GM12874 (cell line): Measurements from ENCODE around the gene FBN1.

ENCODE experiments used
- TF ChIP-seq, protein P1 (sequence below): IDR thresholded peaks from 2 replicates; pipeline ENCODE4 v1.5.1; 2011; ENCODE audit warnings: low read depth, mild to moderate bottlenecking, control low read depth, low read length, moderate library complexity; ENCODE audit not compliant: insufficient read depth

Gene FBN1

GRCh38 chr15:48592221-48592731 is 53.2 kb downstream of the FBN1 start:
- TF ChIP-seq, protein P1, sequence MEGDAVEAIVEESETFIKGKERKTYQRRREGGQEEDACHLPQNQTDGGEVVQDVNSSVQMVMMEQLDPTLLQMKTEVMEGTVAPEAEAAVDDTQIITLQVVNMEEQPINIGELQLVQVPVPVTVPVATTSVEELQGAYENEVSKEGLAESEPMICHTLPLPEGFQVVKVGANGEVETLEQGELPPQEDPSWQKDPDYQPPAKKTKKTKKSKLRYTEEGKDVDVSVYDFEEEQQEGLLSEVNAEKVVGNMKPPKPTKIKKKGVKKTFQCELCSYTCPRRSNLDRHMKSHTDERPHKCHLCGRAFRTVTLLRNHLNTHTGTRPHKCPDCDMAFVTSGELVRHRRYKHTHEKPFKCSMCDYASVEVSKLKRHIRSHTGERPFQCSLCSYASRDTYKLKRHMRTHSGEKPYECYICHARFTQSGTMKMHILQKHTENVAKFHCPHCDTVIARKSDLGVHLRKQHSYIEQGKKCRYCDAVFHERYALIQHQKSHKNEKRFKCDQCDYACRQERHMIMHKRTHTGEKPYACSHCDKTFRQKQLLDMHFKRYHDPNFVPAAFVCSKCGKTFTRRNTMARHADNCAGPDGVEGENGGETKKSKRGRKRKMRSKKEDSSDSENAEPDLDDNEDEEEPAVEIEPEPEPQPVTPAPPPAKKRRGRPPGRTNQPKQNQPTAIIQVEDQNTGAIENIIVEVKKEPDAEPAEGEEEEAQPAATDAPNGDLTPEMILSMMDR: no peak

GRCh38 chr15:48590723-48591122 is 54.8 kb downstream of the FBN1 start:
- TF ChIP-seq, protein P1: no peak

GRCh38 chr15:48584812-48585563 is 60.5 kb downstream of the FBN1 start:
- TF ChIP-seq, protein P1: no peak

- TF ChIP-seq, protein P1: no peak
Measured at GRCh38 chr15:48584090-48584811, 61.3 kb downstream of the FBN1 start.

DNA sequence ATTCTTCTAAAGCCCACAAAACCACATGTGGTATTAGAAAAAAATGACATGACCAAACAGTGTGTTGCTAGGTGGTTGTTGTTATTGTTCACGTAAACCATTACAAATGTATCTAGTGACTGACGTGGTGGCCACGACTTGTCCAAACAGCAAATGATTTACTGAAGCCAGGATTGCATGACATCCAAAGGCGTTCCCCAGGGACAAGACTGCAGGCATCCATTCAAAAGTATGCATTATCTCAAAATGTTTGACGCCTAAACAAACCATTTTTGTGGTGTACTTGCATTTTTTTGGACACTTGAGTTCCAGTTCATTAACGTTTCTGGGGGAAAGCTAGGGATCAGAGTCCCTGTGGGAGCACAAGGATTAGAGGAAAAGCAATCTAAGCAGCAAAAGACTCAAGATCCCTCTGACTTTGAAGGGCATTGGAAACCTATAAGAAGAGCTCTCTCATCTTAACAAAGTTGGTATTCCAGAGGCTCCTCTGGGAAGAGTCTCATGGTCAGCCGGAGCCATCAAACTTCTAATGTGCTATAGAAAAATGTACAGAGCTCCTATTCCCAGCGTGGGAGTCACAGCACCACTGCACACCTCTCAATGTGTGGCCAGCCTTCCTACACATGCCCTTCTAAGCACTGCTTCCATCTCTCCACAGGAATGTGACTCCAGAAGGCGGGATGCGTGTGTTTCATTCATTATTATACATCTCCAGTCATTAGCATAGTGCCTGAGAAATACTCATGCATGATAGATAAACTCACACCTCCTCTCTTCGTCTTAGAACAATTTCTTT is 62.9 kb downstream of the FBN1 start:
- TF ChIP-seq, protein P1: no peak

DNA sequence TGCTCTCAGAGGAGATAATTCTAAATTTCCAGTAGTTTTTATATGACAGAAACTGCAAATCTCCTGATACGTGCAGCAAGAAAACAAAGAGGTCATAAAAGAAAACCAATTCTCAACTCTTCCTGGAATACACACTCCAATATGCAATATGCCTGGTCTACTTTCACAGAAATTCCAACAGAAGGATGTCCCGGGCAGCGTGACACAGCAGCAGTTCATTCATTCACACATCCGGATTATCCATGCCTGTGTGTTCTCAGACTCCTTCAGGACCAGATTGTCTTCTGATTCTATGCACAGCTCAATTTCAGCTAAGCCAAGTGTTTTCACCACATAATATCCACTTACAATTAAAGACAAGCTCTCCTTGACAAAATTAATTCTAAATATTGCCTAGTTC is 64.3 kb downstream of the FBN1 start:
- TF ChIP-seq, protein P1: no peak

DNA sequence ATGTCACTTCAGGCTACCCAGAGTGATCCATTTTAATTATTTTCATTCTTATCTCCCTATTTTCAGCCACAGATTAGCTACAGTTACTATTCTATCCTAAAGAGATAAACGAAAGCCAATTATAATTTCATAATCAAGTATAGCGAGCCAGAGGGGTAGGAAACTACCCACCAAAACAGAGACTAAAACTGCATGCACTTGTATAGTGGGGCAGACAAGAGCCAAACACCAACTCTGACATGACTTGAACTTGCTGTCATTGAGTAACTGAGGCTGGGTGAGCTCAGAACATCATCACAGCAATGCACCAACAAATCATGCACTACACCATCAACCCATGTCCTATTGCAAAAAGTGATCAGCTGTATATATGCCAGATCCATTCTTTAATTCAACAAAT is 64.8 kb downstream of the FBN1 start:
- TF ChIP-seq, protein P1: no peak
